Measurements from ENCODE around the gene ELOA.

GRCh38 chr1:23796466-23797271 lies 53.4 kb downstream of the ELOA start:
- TF ChIP-seq POLR2A (IDR thresholded peaks at IDR 0.05; ENCODE audit: low read depth, low read length): no peak
- no peak for TF ChIP-seq TAF1 (IDR thresholded peaks at IDR 0.05; ENCODE audit: borderline replicate concordance, low read depth, low read length)
